Fibroblast of mammary gland (primary cell): ENCODE data around the gene ERICH3.

Experiments used
- DNase-seq: peaks from one replicate; pipeline ENCODE4 v3.0.0-alpha.2; 2010; ENCODE audit warnings: low read depth
- H3K4me3 ChIP-seq: 2 replicates; pipeline ENCODE4 v1.5.1; 2011; ENCODE audit warnings: low read depth, mild to moderate bottlenecking, low read length, moderate library complexity; ENCODE audit not compliant: control insufficient read depth
- TF ChIP-seq, protein P1 (sequence below): conservative IDR thresholded peaks from 2 replicates; pipeline ENCODE4 v1.5.1; 2011; ENCODE audit warnings: low read depth, low read length, inconsistent platforms; ENCODE audit not compliant: control insufficient read depth, insufficient read depth

The ERICH3 gene, protein sequence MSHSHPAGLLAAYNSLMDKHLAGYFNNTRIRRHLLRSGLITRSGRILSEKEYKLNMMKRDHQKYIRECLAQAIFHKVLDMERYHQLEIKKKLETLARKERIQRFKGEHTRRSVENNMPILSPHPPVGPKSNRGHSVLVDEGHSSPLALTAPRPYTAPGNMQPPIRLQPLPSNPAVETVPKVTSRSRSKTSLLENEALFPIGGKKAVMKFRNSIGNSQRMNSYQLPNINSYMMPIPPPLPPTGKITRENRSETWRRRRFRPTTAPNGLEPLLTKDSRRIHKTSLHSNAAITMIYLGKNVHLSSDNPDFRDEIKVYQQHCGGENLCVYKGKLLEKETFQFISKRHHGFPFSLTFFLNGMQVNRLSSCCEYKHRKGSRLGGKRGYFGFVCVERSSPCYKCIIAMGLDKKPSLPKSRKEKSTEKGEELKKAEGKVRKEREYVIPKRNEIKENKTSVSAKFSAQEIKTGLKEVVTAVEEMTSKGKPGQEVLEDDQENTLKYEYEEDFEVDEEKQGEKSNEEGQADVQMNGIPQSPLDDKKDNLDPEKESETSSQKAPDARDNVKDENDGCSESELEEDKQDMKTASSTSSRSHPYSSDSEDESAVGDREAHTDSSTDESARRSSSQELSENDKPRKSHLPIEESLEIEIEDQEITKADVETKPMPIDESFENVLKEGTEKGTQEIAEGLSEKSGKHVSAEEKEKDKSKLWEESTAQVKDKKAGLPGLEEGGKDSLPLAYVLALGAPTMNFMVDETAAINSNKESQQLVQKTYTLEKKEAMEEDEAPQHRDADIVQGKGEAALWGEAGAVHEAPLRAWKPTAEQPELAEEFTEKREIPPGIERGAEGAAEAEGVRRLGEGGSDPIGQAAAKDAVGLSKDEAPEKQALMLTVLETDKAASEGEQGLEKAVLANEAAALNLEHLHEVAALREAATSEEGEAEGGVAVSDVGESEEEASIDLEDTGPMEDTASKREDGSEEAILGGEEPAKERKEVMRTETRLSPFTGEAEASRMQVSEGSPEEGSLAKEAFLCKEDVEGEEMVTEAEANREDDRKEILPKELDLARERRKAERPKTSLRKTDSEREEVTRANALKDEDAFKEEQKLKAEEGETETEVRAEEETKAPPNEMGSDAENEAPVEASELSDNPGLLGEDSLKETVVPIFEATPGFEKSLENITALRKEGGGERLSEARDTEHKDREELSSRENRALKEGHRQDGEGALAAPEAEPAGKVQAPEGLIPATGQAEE (N-terminal part only)

GRCh38 chr1:74673351-74674111 is at the start of gene ERICH3:
TSS of gene ERICH3 (minus strand) at chr1:74673792. CDS start at chr1:74673519, 273 bp downstream.
- peak; percentile 26 for DNase-seq
- TF ChIP-seq, protein P1, sequence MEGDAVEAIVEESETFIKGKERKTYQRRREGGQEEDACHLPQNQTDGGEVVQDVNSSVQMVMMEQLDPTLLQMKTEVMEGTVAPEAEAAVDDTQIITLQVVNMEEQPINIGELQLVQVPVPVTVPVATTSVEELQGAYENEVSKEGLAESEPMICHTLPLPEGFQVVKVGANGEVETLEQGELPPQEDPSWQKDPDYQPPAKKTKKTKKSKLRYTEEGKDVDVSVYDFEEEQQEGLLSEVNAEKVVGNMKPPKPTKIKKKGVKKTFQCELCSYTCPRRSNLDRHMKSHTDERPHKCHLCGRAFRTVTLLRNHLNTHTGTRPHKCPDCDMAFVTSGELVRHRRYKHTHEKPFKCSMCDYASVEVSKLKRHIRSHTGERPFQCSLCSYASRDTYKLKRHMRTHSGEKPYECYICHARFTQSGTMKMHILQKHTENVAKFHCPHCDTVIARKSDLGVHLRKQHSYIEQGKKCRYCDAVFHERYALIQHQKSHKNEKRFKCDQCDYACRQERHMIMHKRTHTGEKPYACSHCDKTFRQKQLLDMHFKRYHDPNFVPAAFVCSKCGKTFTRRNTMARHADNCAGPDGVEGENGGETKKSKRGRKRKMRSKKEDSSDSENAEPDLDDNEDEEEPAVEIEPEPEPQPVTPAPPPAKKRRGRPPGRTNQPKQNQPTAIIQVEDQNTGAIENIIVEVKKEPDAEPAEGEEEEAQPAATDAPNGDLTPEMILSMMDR, result no peak
- peak within 1 kb of the TSS; percentile 27 for H3K4me3 ChIP-seq

DNA sequence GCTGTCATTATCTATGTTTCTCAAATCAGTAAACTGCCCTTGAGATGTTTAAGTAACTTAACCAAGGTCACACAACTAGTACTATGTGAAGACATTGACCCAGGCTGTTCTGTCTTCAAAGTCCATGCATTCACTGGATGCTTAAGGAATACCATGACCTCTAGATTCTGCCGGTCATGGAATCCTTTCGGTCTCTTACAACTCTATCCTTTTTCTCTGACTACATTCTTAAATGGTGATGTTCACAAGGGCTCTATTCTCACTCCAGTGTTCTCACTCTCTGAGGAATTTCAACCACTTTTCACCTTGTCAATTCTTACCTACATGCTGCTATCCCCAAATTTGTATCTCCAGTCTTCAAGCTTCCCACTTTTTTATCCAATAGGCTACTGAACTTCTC is 44.0 kb upstream of the ERICH3 start:
- H3K4me3 ChIP-seq, result no peak overlapping the region
- no peak for DNase-seq
- TF ChIP-seq, protein P1, result no peak

GRCh38 chr1:74716822-74717221 is 43.2 kb upstream of the ERICH3 start:
- no peak overlapping the region for H3K4me3 ChIP-seq
- DNase-seq, result no peak
- TF ChIP-seq, protein P1, result no peak

DNA sequence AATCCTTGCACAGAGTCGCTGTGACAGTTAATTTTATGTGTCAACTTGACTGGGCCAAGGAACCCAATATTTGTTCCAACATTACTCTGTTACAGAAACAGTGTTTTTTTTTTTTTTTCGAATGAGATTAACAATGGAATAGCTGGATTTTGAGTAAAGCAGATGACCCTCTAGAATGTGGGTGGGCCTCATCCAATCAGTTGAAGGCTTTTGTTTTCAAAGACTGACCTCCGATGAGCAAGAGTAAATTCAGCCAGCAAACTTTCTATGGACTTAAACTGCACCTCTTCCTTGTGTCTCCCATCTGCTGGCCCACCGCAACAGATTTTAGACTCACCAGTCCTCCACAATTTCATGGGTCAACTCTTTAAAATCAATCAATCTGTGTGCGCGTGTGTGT is 42.2 kb upstream of the ERICH3 start:
- DNase-seq, result no peak
- TF ChIP-seq, protein P1, result no peak
- no peak overlapping the region for H3K4me3 ChIP-seq

DNA sequence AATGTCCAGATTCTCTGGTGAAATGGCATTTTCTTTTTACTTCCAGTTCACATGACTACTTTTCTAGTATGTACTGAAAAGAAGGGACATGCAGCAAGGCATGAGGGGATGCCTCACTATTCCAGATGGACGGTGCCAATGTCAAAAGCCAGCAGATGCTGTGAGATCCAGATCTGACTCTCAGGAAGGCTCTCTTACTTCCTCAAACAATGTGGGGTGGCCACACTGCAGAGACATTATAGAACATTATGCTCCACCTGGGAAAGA is 41.6 kb upstream of the ERICH3 start:
- DNase-seq, result no peak
- H3K4me3 ChIP-seq, result no peak overlapping the region
- TF ChIP-seq, protein P1, result no peak
